NCI-H510A treated with DMSO at 0.1 percent for 48 hours (cell line): Measurements from ENCODE around the gene B3GNT3.

ENCODE experiments used
- DNase-seq: peaks from one replicate; lab custom pipeline; 2025; lab: John Stamatoyannopoulos, UW

B3GNT3 gene

GRCh38 chr19:17860993-17861360 is 66.0 kb downstream of the B3GNT3 start:
- no peak for DNase-seq

GRCh38 chr19:17861542-17862402 is 66.8 kb downstream of the B3GNT3 start:
- no peak for DNase-seq

- DNase-seq = no peak
Measured at GRCh38 chr19:17862711-17863519, 68.0 kb downstream of the B3GNT3 start.
